ENCODE measurements around the gene DLEC1.

GRCh38 chr3:38054499-38055001, 15.5 kb downstream of the DLEC1 start:
- TF ChIP-seq POLR2A (IDR thresholded peaks at IDR 0.05) (no peak), CTCF (IDR thresholded peaks at IDR 0.05) (no peak)
